GM12891 (cell line): Measurements from ENCODE around the gene TFF3.

Experiments
- DNase-seq: peaks from one replicate; pipeline ENCODE4 v3.0.0; 2011; ENCODE audit warnings: low spot score; ENCODE audit not compliant: insufficient read length
- FAIRE-seq: peaks from 2 replicates; lab custom pipeline; 2011; peaks lifted over from hg19 to GRCh38; lab: Jason Lieb, UNC
- PAX5 ChIP-seq: IDR thresholded peaks from 2 replicates; pipeline ENCODE4 v1.6.1; 2011; ENCODE audit warnings: low read length, moderate library complexity, mild to moderate bottlenecking; ENCODE audit not compliant: insufficient read depth, severe bottlenecking
- POLR2A ChIP-seq: IDR thresholded peaks from 2 replicates; pipeline ENCODE4 v1.6.1; 2011; ENCODE audit warnings: low read depth, low read length, control low read depth
- POLR2AphosphoS5 ChIP-seq: IDR thresholded peaks from 2 replicates; pipeline ENCODE4 v1.6.1; 2011; ENCODE audit warnings: low read depth, low read length, control low read depth
- POU2F2 ChIP-seq: IDR thresholded peaks from 2 replicates; pipeline ENCODE4 v1.6.1; 2011; ENCODE audit warnings: low read depth, mild to moderate bottlenecking, control low read depth, low read length, moderate library complexity
- SPI1 ChIP-seq: IDR thresholded peaks from 2 replicates; pipeline ENCODE4 v1.6.1; 2011; ENCODE audit warnings: low read depth, low read length, control low read depth
- TAF1 ChIP-seq: IDR thresholded peaks from 2 replicates; pipeline ENCODE4 v1.6.1; 2011; ENCODE audit warnings: low read depth, low read length, control low read depth

The TFF3 gene

GRCh38 chr21:42291751-42292562 is 23.3 kb downstream of the TFF3 start:
- FAIRE-seq (no peak), DNase-seq (no peak)
- TF ChIP-seq SPI1, result no peak
- no peak for TF ChIP-seq POLR2A
- no peak for TF ChIP-seq POLR2AphosphoS5
- TF ChIP-seq POU2F2, result no peak
- TF ChIP-seq PAX5, result no peak
- TF ChIP-seq TAF1, result no peak

- no peak for FAIRE-seq
- DNase-seq, result no peak
- TF ChIP-seq PAX5 (no peak), POLR2A (no peak), POLR2AphosphoS5 (no peak), SPI1 (no peak), TAF1 (no peak), POU2F2 (no peak)
These were observed 24.0 kb downstream of the TFF3 start for GRCh38 chr21:42291003-42291750.

- no peak for TF ChIP-seq PAX5
- no peak for TF ChIP-seq SPI1
- TF ChIP-seq TAF1, result no peak
- TF ChIP-seq POLR2AphosphoS5, result no peak
- TF ChIP-seq POU2F2, result no peak
- no peak for TF ChIP-seq POLR2A
- no peak for FAIRE-seq
- DNase-seq, result no peak
These were observed 24.7 kb downstream of the TFF3 start for GRCh38 chr21:42290505-42290904.

GRCh38 chr21:42289926-42290325 is 25.3 kb downstream of the TFF3 start:
- TF ChIP-seq POLR2AphosphoS5 (no peak), POLR2A (no peak), TAF1 (no peak), PAX5 (no peak), POU2F2 (no peak), SPI1 (no peak)
- no peak for FAIRE-seq
- DNase-seq, result no peak

GRCh38 chr21:42288962-42289361 is 26.2 kb downstream of the TFF3 start:
- TF ChIP-seq SPI1 (no peak), POLR2AphosphoS5 (no peak), TAF1 (no peak), POLR2A (no peak), POU2F2 (no peak), PAX5 (no peak)
- FAIRE-seq, result no peak
- no peak for DNase-seq

GRCh38 chr21:42287193-42288083 is 27.8 kb downstream of the TFF3 start:
- no peak for TF ChIP-seq PAX5
- no peak for TF ChIP-seq POLR2A
- DNase-seq, result no peak
- no peak for FAIRE-seq

- peak; percentile 92 for FAIRE-seq
- DNase-seq, result no peak
- TF ChIP-seq TAF1 (no peak), POLR2AphosphoS5 (no peak), POU2F2 (no peak), POLR2A (no peak), SPI1 (no peak), PAX5 (no peak)
These were observed 28.8 kb downstream of the TFF3 start for GRCh38 chr21:42286416-42286815.

- TF ChIP-seq TAF1 (no peak), PAX5 (no peak), SPI1 (peak; percentile 84), POU2F2 (0 out of 2 replicates have a peak, but pooled peaks have one; percentile 5)
- DNase-seq (no peak), FAIRE-seq (no peak)
These were observed 29.5 kb downstream of the TFF3 start for GRCh38 chr21:42285569-42286245.
